ENCODE data around the gene HELB. TPM values are rescaled to one million over a fixed set of nuclear protein-coding genes. Genes with fewer than 3 reads are reported as not detected.

HELB gene
- total RNA-seq, 1 donor from 2014 or later = 4.1 TPM

DNA sequence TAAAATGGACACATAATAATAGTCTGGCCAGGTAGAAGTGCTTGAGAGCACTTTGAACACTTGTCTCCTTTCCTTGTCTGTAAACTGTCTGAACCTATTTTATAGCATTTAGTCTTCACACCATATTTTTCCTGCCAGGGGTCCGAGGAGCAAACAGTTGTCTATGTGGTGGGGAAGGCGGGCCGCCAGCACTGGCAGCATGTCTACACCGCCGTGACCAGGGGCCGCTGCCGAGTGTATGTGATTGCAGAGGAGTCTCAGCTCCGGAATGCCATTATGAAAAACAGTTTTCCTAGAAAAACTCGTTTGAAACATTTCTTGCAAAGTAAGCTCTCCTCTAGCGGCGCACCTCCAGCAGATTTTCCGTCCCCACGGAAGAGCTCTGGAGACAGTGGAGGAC, 28.7 kb downstream of the HELB start:
- Histone ChIP-seq H3K4me3 (ENCODE audit: insufficient read depth, low read depth, low read length) (no peak overlapping the region), H3K27ac (ENCODE audit: low read depth, low read length) (no peak overlapping the region), H3K9ac (ENCODE audit: low read length) (no peak overlapping the region), H3K27me3 (ENCODE audit: insufficient read depth, low read length) (no peaks in the 10 kb centered on the region), H4K20me1 (ENCODE audit: insufficient read depth, low read length) (no peaks in the 10 kb centered on the region), H2AFZ (ENCODE audit: low read depth, low read length) (no peak overlapping the region), H3K4me2 (ENCODE audit: low read length) (no peak overlapping the region), H3K4me1 (ENCODE audit: insufficient read depth, low read length) (no peaks in the 10 kb centered on the region), H3K9me3 (ENCODE audit: insufficient read depth, low read depth, low read length) (no peaks in the 10 kb centered on the region), H3K79me2 (ENCODE audit: insufficient read depth, low read length) (no peaks in the 10 kb centered on the region), H3K36me3 (ENCODE audit: insufficient read depth, low read length) (no peaks in the 10 kb centered on the region)
- peaks cover 4% of the 10 kb centered on the region for H3K36me3 Mint-ChIP-seq (ENCODE audit: low read depth, unreplicated experiment)
- no peaks in the 10 kb centered on the region for H3K9me3 Mint-ChIP-seq (ENCODE audit: unreplicated experiment)
- FAIRE-seq (no peak), DNase-seq (ENCODE audit: low read depth) (no peak)
- H3K4me3 Mint-ChIP-seq (ENCODE audit: unreplicated experiment) = no peak overlapping the region
- H3K4me1 Mint-ChIP-seq (ENCODE audit: low read depth, unreplicated experiment) = peaks cover 4% of the 10 kb centered on the region
- no peaks in the 10 kb centered on the region for H3K27me3 Mint-ChIP-seq (ENCODE audit: low read depth, unreplicated experiment)
- TF ChIP-seq, protein P1, sequence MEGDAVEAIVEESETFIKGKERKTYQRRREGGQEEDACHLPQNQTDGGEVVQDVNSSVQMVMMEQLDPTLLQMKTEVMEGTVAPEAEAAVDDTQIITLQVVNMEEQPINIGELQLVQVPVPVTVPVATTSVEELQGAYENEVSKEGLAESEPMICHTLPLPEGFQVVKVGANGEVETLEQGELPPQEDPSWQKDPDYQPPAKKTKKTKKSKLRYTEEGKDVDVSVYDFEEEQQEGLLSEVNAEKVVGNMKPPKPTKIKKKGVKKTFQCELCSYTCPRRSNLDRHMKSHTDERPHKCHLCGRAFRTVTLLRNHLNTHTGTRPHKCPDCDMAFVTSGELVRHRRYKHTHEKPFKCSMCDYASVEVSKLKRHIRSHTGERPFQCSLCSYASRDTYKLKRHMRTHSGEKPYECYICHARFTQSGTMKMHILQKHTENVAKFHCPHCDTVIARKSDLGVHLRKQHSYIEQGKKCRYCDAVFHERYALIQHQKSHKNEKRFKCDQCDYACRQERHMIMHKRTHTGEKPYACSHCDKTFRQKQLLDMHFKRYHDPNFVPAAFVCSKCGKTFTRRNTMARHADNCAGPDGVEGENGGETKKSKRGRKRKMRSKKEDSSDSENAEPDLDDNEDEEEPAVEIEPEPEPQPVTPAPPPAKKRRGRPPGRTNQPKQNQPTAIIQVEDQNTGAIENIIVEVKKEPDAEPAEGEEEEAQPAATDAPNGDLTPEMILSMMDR (IDR thresholded peaks at IDR 0.05; ENCODE audit: insufficient read depth, low read depth, low read length) = no peak
- no peak for TF ChIP-seq EZH2 (IDR thresholded peaks at IDR 0.05; ENCODE audit: insufficient read depth, low read length)
- no peak overlapping the region for H3K27ac Mint-ChIP-seq (ENCODE audit: unreplicated experiment)

DNA sequence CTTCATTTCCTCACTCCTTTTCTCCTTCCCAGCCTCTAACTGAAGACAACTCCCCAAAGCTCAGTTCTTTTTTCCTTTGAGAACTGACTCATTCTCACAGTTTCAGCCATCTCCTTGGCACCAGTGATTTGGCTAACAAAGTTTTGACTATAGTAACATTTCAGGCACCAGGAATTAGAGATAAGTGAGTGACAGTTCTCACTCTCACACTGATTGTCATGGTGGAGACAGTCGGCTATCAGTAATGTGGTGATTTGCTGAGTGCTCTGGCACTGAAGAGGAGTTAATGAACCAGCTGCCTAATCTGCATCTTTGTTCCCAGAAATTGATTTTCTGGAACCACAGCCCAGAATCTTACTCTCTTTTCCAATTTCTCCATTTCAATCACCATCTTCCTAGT, 29.5 kb downstream of the HELB start:
- H2AFZ ChIP-seq (ENCODE audit: low read depth, low read length) = no peak overlapping the region
- H3K36me3 ChIP-seq (ENCODE audit: insufficient read depth, low read length) = no peaks in the 10 kb centered on the region
- H3K9me3 ChIP-seq (ENCODE audit: insufficient read depth, low read depth, low read length) = no peaks in the 10 kb centered on the region
- no peaks in the 10 kb centered on the region for H4K20me1 ChIP-seq (ENCODE audit: insufficient read depth, low read length)
- no peaks in the 10 kb centered on the region for H3K4me1 ChIP-seq (ENCODE audit: insufficient read depth, low read length)
- TF ChIP-seq, protein P1 (IDR thresholded peaks at IDR 0.05; ENCODE audit: insufficient read depth, low read depth, low read length) = no peak
- TF ChIP-seq EZH2 (IDR thresholded peaks at IDR 0.05; ENCODE audit: insufficient read depth, low read length) = no peak
- peaks cover 4% of the 10 kb centered on the region for H3K4me1 Mint-ChIP-seq (ENCODE audit: low read depth, unreplicated experiment)
- no peaks in the 10 kb centered on the region for H3K27me3 Mint-ChIP-seq (ENCODE audit: low read depth, unreplicated experiment)
- H3K4me3 ChIP-seq (ENCODE audit: insufficient read depth, low read depth, low read length) = no peak overlapping the region
- H3K79me2 ChIP-seq (ENCODE audit: insufficient read depth, low read length) = no peaks in the 10 kb centered on the region
- H3K4me2 ChIP-seq (ENCODE audit: low read length) = no peak overlapping the region
- no peak overlapping the region for H3K27ac Mint-ChIP-seq (ENCODE audit: unreplicated experiment)
- no peak for DNase-seq (ENCODE audit: low read depth)
- H3K9me3 Mint-ChIP-seq (ENCODE audit: unreplicated experiment) = no peaks in the 10 kb centered on the region
- H3K9ac ChIP-seq (ENCODE audit: low read length) = no peak overlapping the region
- FAIRE-seq = no peak
- no peak overlapping the region for H3K27ac ChIP-seq (ENCODE audit: low read depth, low read length)
- H3K27me3 ChIP-seq (ENCODE audit: insufficient read depth, low read length) = no peaks in the 10 kb centered on the region
- H3K4me3 Mint-ChIP-seq (ENCODE audit: unreplicated experiment) = no peak overlapping the region
- H3K36me3 Mint-ChIP-seq (ENCODE audit: low read depth, unreplicated experiment) = peaks cover 4% of the 10 kb centered on the region

DNA sequence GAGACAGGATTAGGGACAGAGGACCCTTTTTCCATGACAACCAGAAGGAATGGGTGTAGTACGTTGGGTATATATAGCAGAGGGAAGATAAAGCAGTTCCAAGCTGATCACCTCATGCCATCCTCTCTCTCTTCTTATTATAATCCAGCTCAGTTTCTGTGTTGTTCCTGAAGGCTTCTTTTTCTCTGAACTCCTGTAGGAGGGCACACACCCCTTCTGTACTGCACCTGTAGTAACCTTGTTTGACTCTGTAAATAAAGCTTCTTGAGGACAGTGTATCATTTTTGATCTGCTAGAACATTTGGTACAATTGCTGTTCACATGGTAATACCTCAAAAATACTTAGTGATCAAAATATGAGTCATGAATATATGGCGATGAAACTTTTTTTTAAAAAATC, 33.5 kb downstream of the HELB start:
- H3K27ac ChIP-seq (ENCODE audit: low read depth, low read length) = no peak overlapping the region
- no peak overlapping the region for H3K4me3 ChIP-seq (ENCODE audit: insufficient read depth, low read depth, low read length)
- Mint-ChIP-seq H3K4me1 (ENCODE audit: low read depth, unreplicated experiment) (no peaks in the 10 kb centered on the region), H3K4me3 (ENCODE audit: unreplicated experiment) (no peak overlapping the region), H3K36me3 (ENCODE audit: low read depth, unreplicated experiment) (peaks cover 21% of the 10 kb centered on the region), H3K27me3 (ENCODE audit: low read depth, unreplicated experiment) (no peaks in the 10 kb centered on the region), H3K27ac (ENCODE audit: unreplicated experiment) (no peak overlapping the region), H3K9me3 (ENCODE audit: unreplicated experiment) (peaks cover 5% of the 10 kb centered on the region)
- H3K9me3 ChIP-seq (ENCODE audit: insufficient read depth, low read depth, low read length) = no peaks in the 10 kb centered on the region
- no peaks in the 10 kb centered on the region for H3K4me1 ChIP-seq (ENCODE audit: insufficient read depth, low read length)
- no peaks in the 10 kb centered on the region for H3K36me3 ChIP-seq (ENCODE audit: insufficient read depth, low read length)
- no peaks in the 10 kb centered on the region for H3K79me2 ChIP-seq (ENCODE audit: insufficient read depth, low read length)
- H4K20me1 ChIP-seq (ENCODE audit: insufficient read depth, low read length) = no peaks in the 10 kb centered on the region
- H3K4me2 ChIP-seq (ENCODE audit: low read length) = no peak overlapping the region
- TF ChIP-seq EZH2 (IDR thresholded peaks at IDR 0.05; ENCODE audit: insufficient read depth, low read length) = no peak
- TF ChIP-seq, protein P1 (IDR thresholded peaks at IDR 0.05; ENCODE audit: insufficient read depth, low read depth, low read length) = no peak
- H3K27me3 ChIP-seq (ENCODE audit: insufficient read depth, low read length) = no peaks in the 10 kb centered on the region
- H2AFZ ChIP-seq (ENCODE audit: low read depth, low read length) = no peak overlapping the region
- no peak overlapping the region for H3K9ac ChIP-seq (ENCODE audit: low read length)
- no peak for DNase-seq (ENCODE audit: low read depth)
- no peak for FAIRE-seq
